Heart left ventricle (tissue), 16 donors: ENCODE results near the gene PTPRJ. TPM values are rescaled to one million over a fixed set of nuclear protein-coding genes. Genes with fewer than 3 reads are reported as not detected.

ENCODE experiments used
- ATAC-seq, 4 donors: fragments of 200-7000 bp; cut with Tn5 transposase; one replicate each; pipeline ENCODE4 v1.9.1; 2020 to 2022; ENCODE audit warnings: moderate library complexity in 4 of 4, mild to moderate bottlenecking in 3 of 4, moderate number of reproducible peaks in 1 of 4
- DNase-seq, 5 donors: peaks; one replicate each; pipeline ENCODE4 v3.0.0-alpha.2; 2020
- H3K27ac ChIP-seq, 12 donors: fragments of 200-600 bp; sonication (generic) in 4 of 12; one replicate each; pipeline versions ENCODE4 v1.5.0 to v1.8.0; 2016 to 2022; ENCODE audit warnings: mild to moderate bottlenecking in 2 of 12
- H3K27me3 ChIP-seq, 9 donors: fragments of 200-600 bp; sonication (generic) in 2 of 9; one replicate each; pipeline versions ENCODE4 v1.5.1 to v1.8.0; 2016 to 2022; ENCODE audit warnings: mild to moderate bottlenecking in 3 of 9
- H3K36me3 ChIP-seq, 9 donors: fragments of 200-600 bp; sonication (generic) in 2 of 9; one replicate each; pipeline versions ENCODE4 v1.5.0 to v1.8.0; 2018 to 2022; ENCODE audit warnings: mild to moderate bottlenecking in 2 of 9
- H3K4me1 ChIP-seq, 12 donors: fragments of 200-600 bp; sonication (generic) in 4 of 12; one replicate each; pipeline versions ENCODE4 v1.5.0 to v1.8.0; 2016 to 2022; ENCODE audit warnings: mild to moderate bottlenecking in 3 of 12
- H3K4me3 ChIP-seq, 12 donors: fragments of 200-600 bp; sonication (generic) in 4 of 12; one replicate each; pipeline versions ENCODE4 v1.5.0 to v1.8.0; 2017 to 2022; ENCODE audit warnings: mild to moderate bottlenecking in 9 of 12, moderate library complexity in 4 of 12
- H3K9me3 ChIP-seq, 12 donors: fragments of 200-600 bp; sonication (generic) in 4 of 12; one replicate each; pipeline versions ENCODE4 v1.5.0 to v1.8.0; 2016 to 2022; ENCODE audit warnings: mild to moderate bottlenecking in 1 of 12
- POLR2A ChIP-seq, 2 donors: fragments of 450-650 bp; IDR thresholded peaks; one replicate each; pipeline ENCODE4 v1.6.1; 2017; ENCODE audit warnings: antibody characterized with exemption in 2 of 2, mild to moderate bottlenecking in 2 of 2, moderate library complexity in 2 of 2
- WGBS, 4 donors: extraction: QIAGEN DNeasy Blood & Tissue Kit in 2 of 4; methylation state at CpG; one replicate each; pipeline versions ENCODE4 v1.1.5 to v1.1.7; 2013 to 2018; 5-methylcytosine and 5-hydroxymethylcytosine counted together
- intact Hi-C, 10 donors: fragments of 100-400 bp; cut with DNase I; formaldehyde crosslinking; loops; one replicate each; pipeline versions ENCODE4 v1.11.1 to v1.14.2; 2022
- polyA plus RNA-seq, 2 donors: library from polyadenylated mRNA; stranded (reverse); fragments of 200-250 nt; gene quantifications; one replicate each; pipeline ENCODE4 v1.2.3, GENCODE V29; 2013
- total RNA-seq, 9 donors: library from RNA; depleted of rRNA in 2 of 9; stranded (reverse); fragments of >200 nt in 2 of 9; fragmentation: NEBNext Ultra II Directional in 3 of 9; extraction: Animal tissue kit (Norgen Biotek cat#: 25700) in 3 of 9; gene quantifications; one replicate each; pipeline versions ENCODE4 v1.1.0 to v1.2.4, GENCODE V29; 2016 to 2023
- TF ChIP-seq, protein P1 (sequence below), 12 donors: fragments of 200-600 bp; sonication (generic) in 4 of 12; IDR thresholded peaks; one replicate each; pipeline versions ENCODE4 v1.5.0 to v1.8.0; 2018 to 2022; ENCODE audit warnings: antibody characterized with exemption in 12 of 12, mild to moderate bottlenecking in 5 of 12
- donor health status: ischemic (EF 13 %, LVEDD 7.1; RV severe dilation, severe dysfunction).
- donor health status: healthy with polysubstance abuse.
- donor health status: DM: no; HTN: yes; CAD: no.
- donor health status: DM: no; HTN: no; CAD: no.
- donor health status: ischemic (EF 25% LVEDD 6.9; RV normal size, moderate dysfunction).
- donor health status: ischemic (EF 25% LVEDD 5.7; RV mildly dilated, moderate dysfunction).
- donor health status: healthy.
- donor health status: DM: yes; HTN: yes; CAD: no.
- donor health status: ischemic (EF 35%, LVEDD 5.7; RV mildly dilated, moderate dysfunction).
- donor health status: nonischemic (EF 11% LVEDD 7.7; RV severe dilation, severe dysfunction).
- donor health status: DM: yes; HTN: yes; CAD: no.
- donor health status: PGD.
- donor health status: ischemic (EF 29% LVEDD 5.4; RV normal size, mild dysfunction).
- donor health status: nonischemic (EF 23%, LVEDD 6.1; RV moderate dilation, normal function).

Gene PTPRJ
- total and polyA plus RNA-seq, 11 donors = 1.2 to 39.0 (median 6.3) TPM

DNA sequence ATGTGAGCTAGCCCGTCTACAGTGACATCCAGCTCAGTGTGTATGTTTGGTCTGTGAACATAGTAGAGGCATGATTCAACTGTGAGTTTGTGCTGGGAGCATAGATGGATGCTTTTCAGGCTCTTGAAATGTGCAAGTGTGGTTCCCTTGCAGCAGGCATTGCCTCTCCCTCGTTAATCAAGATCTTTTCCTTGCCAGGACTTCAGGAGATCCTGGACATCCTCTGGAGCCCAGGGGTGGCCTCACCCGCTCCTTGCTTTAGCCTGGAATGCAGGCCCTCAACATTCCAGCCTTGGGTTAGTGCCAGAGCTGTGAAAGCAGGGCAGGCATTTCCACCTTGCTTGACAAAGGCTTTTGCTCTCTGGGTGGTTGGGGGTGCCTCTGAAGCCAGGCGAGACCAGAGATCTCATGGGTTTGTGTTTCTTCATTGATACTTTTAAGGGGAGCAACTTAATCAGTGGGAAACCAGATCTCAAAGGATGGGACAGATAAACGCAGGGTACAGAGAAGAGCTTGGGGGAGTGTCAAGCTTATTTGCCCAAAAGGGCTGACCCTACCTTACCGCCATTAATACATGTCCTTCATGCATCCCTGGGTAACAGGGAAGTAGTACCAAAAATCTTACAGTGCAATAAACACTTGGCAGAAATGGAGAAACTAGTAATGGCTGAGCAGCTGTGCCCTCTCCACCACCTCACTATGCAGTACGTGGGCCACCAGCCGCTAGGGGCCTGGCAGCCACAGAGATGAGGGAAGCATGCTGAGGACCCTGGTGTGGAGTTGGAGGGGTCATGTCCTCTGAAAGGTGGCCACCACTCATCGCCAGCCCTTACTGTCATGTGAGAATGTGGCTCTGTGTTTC is 72.1 kb downstream of the PTPRJ start:
- ATAC-seq = peak in 1 of 4 donors; percentile 55
- Histone ChIP-seq H3K27me3 (no peaks in the 10 kb centered on the region), H3K9me3 (no peaks in the 10 kb centered on the region), H3K36me3 (no peaks in the 10 kb centered on the region), H3K4me3 (no peak overlapping the region), H3K27ac (no peak overlapping the region), H3K4me1 (peaks cover 0 to 77% (median 4%) of the 10 kb centered on the region in 12 donors)
- intact Hi-C loops = no loop called here
- WGBS, 4 donors = 64 to 76% (median 72%) methylated on average over 9 of the region's 9 CpGs
- peak in 2 of 5 donors; percentile 42 to 47 for DNase-seq
- TF ChIP-seq, protein P1, sequence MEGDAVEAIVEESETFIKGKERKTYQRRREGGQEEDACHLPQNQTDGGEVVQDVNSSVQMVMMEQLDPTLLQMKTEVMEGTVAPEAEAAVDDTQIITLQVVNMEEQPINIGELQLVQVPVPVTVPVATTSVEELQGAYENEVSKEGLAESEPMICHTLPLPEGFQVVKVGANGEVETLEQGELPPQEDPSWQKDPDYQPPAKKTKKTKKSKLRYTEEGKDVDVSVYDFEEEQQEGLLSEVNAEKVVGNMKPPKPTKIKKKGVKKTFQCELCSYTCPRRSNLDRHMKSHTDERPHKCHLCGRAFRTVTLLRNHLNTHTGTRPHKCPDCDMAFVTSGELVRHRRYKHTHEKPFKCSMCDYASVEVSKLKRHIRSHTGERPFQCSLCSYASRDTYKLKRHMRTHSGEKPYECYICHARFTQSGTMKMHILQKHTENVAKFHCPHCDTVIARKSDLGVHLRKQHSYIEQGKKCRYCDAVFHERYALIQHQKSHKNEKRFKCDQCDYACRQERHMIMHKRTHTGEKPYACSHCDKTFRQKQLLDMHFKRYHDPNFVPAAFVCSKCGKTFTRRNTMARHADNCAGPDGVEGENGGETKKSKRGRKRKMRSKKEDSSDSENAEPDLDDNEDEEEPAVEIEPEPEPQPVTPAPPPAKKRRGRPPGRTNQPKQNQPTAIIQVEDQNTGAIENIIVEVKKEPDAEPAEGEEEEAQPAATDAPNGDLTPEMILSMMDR (IDR thresholded peaks at IDR 0.05) = no peak
- TF ChIP-seq POLR2A (IDR thresholded peaks at IDR 0.05) = no peak

DNA sequence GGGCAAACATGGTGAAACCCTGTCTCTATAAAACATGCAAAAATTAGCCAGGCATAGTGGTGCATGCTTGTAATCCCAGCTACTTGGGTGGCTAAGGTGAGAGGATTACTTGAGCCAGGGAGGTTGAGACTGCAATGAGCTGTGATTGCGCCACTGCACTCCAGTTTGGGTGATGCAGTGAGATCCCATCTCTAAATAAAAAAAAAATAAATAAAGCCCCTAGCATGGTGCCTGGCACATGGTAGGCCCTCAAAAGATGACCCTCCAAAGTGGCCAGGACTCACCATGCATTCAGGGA is 74.6 kb downstream of the PTPRJ start:
- no peak for ATAC-seq
- 94 to 98% (median 95%) methylated on average over 1 of the region's 1 CpG for WGBS, 4 donors

DNA sequence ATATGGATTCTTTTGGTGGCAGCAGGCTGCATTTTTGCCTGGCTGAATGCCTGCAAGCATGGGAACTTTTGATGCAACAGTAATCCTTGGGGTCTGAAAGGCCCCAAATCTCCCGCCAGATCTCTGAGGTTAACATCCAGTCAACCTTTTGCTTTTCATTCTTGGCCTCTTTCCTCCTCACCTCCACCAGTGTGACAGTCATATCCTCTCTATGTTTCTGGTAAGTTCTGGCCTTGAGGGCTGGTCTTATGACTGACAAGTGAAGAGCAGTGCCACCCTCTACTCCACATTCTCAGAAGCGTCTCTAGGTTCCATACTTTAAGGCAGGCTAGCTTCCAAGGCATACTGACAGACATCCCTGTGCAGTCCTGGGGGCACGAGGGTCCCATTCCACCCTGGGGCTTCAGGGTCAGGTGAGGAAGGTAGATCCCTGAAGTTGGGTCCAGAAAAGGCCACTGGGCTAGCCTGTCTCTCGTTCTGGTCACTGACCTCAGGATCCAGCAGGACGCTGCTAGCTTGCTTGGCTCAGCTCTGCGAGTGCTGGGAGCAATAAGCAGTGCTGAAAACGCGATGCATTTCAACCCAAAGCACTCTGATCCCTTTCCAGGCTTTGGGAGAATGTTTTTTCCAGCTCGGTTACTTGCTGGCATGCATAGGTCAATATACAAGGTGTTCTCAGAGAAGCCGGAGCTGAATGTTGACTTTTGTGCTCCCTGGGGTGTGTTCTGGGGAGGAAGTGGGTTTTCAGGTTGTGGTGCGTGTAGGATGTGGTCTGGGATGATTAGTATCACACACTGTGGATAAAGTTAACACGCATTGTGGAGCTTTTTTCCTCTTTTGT is 75.2 kb downstream of the PTPRJ start:
- no peaks in the 10 kb centered on the region for H3K36me3 ChIP-seq
- intact Hi-C loops = no loop called here
- peaks cover 0 to 75% (median 4%) of the 10 kb centered on the region in 12 donors for H3K4me1 ChIP-seq
- TF ChIP-seq, protein P1 (IDR thresholded peaks at IDR 0.05) = no peak
- no peak for TF ChIP-seq POLR2A (IDR thresholded peaks at IDR 0.05)
- DNase-seq = no peak
- peak in 1 of 4 donors; percentile 36 for ATAC-seq
- H3K4me3 ChIP-seq = peak overlapping the region in 1 of 12 donors; percentile 13
- peak overlapping the region in 1 of 12 donors; percentile 77 for H3K27ac ChIP-seq
- H3K27me3 ChIP-seq = no peaks in the 10 kb centered on the region
- H3K9me3 ChIP-seq = no peaks in the 10 kb centered on the region
- 56 to 65% (median 59%) methylated on average over 10 to 12 of the region's 12 CpGs for WGBS, 4 donors

More for the DNA sequence above, 74.6 kb downstream of the PTPRJ start:
- H3K36me3 ChIP-seq = no peaks in the 10 kb centered on the region
- peaks cover 0 to 77% (median 4%) of the 10 kb centered on the region in 12 donors for H3K4me1 ChIP-seq
- TF ChIP-seq, protein P1 (IDR thresholded peaks at IDR 0.05) = no peak
- TF ChIP-seq POLR2A (IDR thresholded peaks at IDR 0.05) = no peak
- H3K27ac ChIP-seq = peak overlapping the region in 1 of 12 donors; percentile 77
- H3K9me3 ChIP-seq = no peaks in the 10 kb centered on the region
- H3K27me3 ChIP-seq = no peaks in the 10 kb centered on the region
- no peak for DNase-seq
- H3K4me3 ChIP-seq = no peak overlapping the region
- intact Hi-C loops = no loop called here
